GM21381 (cell line): ENCODE results near the gene SHANK3.

Experiments used
- ATAC-seq: cut with Tn5 transposase; IDR thresholded peaks from one replicate; pipeline ENCODE4 v1.9.1; 2021; ENCODE audit warnings: mild to moderate bottlenecking, moderate library complexity; ENCODE audit not compliant: unreplicated experiment

The SHANK3 gene

GRCh38 chr22:50677493-50678217 lies 5.0 kb downstream of the SHANK3 start:
- no peak for ATAC-seq

GRCh38 chr22:50678218-50678650 lies 5.6 kb downstream of the SHANK3 start:
- no peak for ATAC-seq

GRCh38 chr22:50678651-50679521 lies 6.3 kb downstream of the SHANK3 start:
- no peak for ATAC-seq

GRCh38 chr22:50683086-50683993 lies 10.7 kb downstream of the SHANK3 start:
- no peak for ATAC-seq

- no peak for ATAC-seq
Observed at GRCh38 chr22:50683994-50684371, 11.4 kb downstream of the SHANK3 start.

- ATAC-seq, result no peak
Observed at GRCh38 chr22:50684501-50684900, 11.9 kb downstream of the SHANK3 start.

- no peak for ATAC-seq
Observed at GRCh38 chr22:50684986-50685385, 12.4 kb downstream of the SHANK3 start.

- ATAC-seq, result no peak
Observed at GRCh38 chr22:50686794-50687193, 14.2 kb downstream of the SHANK3 start.

- ATAC-seq, result no peak
Observed at GRCh38 chr22:50687829-50688228, 15.2 kb downstream of the SHANK3 start.

- no peak for ATAC-seq
Observed at GRCh38 chr22:50688448-50688847, 15.8 kb downstream of the SHANK3 start.

- no peak for ATAC-seq
Observed at GRCh38 chr22:50691521-50691920, 18.9 kb downstream of the SHANK3 start.

- no peak for ATAC-seq
Observed at GRCh38 chr22:50693462-50693861, 20.8 kb downstream of the SHANK3 start.

- no peak for ATAC-seq
Observed at GRCh38 chr22:50694099-50694605, 21.5 kb downstream of the SHANK3 start.

- ATAC-seq, result no peak
Observed at GRCh38 chr22:50694766-50695420, 22.3 kb downstream of the SHANK3 start.

- no peak for ATAC-seq
Observed at GRCh38 chr22:50695421-50696250, 23.0 kb downstream of the SHANK3 start.

- ATAC-seq, result no peak
Observed at GRCh38 chr22:50696251-50696798, 23.7 kb downstream of the SHANK3 start.

GRCh38 chr22:50696799-50697561 lies 24.4 kb downstream of the SHANK3 start:
- ATAC-seq, result no peak
